ENCODE data around the gene DYDC1. TPM values are rescaled to one million over a fixed set of nuclear protein-coding genes. Genes with fewer than 3 reads are reported as not detected.

Gene DYDC1
- total RNA-seq, 8 experiments from 2014 or later, result 0.27 TPM; not detected in 7

GRCh38 chr10:80290474-80291220 is 65.9 kb downstream of the DYDC1 start:
- H3K4me3 ChIP-seq, result no peak overlapping the region
- in situ Hi-C loops (cut with MboI; ENCODE audit: low pct_unique_long_range_greater_than_20kb in 2 of 9, low sequenced_read_pairs in 9 of 9, unreplicated experiment in 9 of 9), result no loop called here
- no peaks in the 10 kb centered on the region for H3K4me1 ChIP-seq (replicated peaks in 1 of 2)
- no peak overlapping the region for H3K27ac ChIP-seq
- WGBS, 10 experiments, result 5 to 88% (median 64%) methylated on average over 1 to 4 of the region's 4 CpGs; no CpG with 5 or more reads in 1 of the 10 experiments
- no peak for ATAC-seq (replicated peaks in 6 of 8)

DNA sequence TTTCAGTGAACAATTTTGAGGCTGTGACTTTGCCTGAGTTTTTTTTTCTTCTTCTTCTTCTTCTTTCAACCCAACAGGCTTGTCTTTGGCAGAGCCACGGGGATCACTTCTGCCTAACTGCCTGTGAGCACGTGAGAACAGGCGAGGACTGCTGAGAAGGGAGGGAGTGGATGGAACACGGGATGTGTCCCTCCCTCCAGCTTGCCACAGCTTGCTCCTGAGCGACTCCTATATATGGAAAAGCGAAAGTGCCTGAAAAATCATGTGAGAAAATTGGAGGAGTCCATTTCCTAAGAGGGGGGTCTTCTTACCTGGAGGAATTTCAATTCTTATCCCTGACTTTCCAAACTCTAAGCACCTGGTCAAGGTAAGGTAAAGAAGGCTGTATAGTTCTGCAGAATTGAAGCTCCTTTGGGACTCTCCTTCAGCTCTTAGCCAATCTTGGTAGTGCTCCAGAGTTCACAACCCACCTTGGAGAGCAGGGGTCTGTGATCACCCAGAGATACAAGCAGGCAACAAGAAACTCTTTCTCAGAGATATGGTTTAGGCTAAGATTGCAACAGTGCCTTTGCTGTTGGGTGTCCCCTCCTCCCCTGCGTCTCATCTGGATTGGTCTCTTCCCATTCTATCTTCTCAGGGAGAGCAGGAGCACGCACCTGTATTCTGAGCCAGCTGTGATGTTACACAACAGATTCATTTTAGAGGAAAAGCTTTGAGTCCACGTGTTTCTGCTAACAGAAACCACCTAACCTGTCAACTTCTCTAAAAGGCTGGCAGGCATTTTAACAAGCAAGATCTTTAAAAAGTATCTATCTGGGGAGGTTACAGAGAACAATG is 66.9 kb downstream of the DYDC1 start, which contains the start of gene MAT1A:
TSS of gene MAT1A (minus strand) at position 208 of the 837 bp plus-strand sequence. CDS start 235 bp downstream, outside the sequence.
- H3K4me3 ChIP-seq, result no peak within 1 kb of the TSS
- in situ Hi-C loops (cut with MboI; ENCODE audit: low pct_unique_long_range_greater_than_20kb in 2 of 9, low sequenced_read_pairs in 9 of 9, unreplicated experiment in 9 of 9), result no loop called here
- WGBS, 10 experiments, result 0 to 81% (median 51%) methylated on average over 1 to 8 of the region's 9 CpGs
- no peaks in the 10 kb centered on the region for H3K4me1 ChIP-seq (replicated peaks in 1 of 2)
- H3K27ac ChIP-seq, result no peak within 1 kb of the TSS
- peak in 5 of 8 experiments; percentile 50 to 95 (median 88) for ATAC-seq (replicated peaks in 6 of 8)

- Histone ChIP-seq H3K27ac (no peak overlapping the region), H3K4me1 (replicated peaks in 1 of 2) (no peaks in the 10 kb centered on the region), H3K4me3 (no peak overlapping the region)
- in situ Hi-C loops (cut with MboI; ENCODE audit: low pct_unique_long_range_greater_than_20kb in 2 of 9, low sequenced_read_pairs in 9 of 9, unreplicated experiment in 9 of 9), result no loop called here
- WGBS, 10 experiments, result 0 to 96% (median 71%) methylated on average over 1 to 5 of the region's 5 CpGs; no CpG with 5 or more reads in 1 of the 10 experiments
- no peak for ATAC-seq (replicated peaks in 6 of 8)
Measured at GRCh38 chr10:80288849-80289248, 67.7 kb downstream of the DYDC1 start.

Other genes starting within 250 kb of the DYDC1 start
- 10 to 100 TPM in 3 of 8 experiments, 1 to 10 TPM in 1, under 1 TPM in 3, not detected in 1; 0.16 to 47.0 (median 1.0) TPM for gene PLAC9, start 224.0 kb downstream of the DYDC1 start, total RNA-seq
- gene ANXA11, start 151.2 kb downstream of the DYDC1 start, total RNA-seq, result 100 to 1,000 TPM in 3 of 8 experiments, 10 to 100 TPM in 1, 1 to 10 TPM in 4; 4.9 to 197 (median 37.4) TPM
- 1 to 10 TPM in 1 of 8 experiments, under 1 TPM in 5, not detected in 2; 0.04 to 3.2 (median 0.63) TPM for gene MAT1A, start 67.1 kb downstream of the DYDC1 start, total RNA-seq
- gene DYDC2, start within 50 bp of the DYDC1 start, total RNA-seq, result 1 to 10 TPM in 4 of 8 experiments, under 1 TPM in 2, not detected in 2; 0.45 to 9.3 (median 1.7) TPM
- gene PRXL2A, start 51.8 kb upstream of the DYDC1 start, total RNA-seq, result 100 to 1,000 TPM in 2 of 8 experiments, 10 to 100 TPM in 5, 1 to 10 TPM in 1; 4.8 to 166 (median 53.5) TPM
- gene TSPAN14, start 97.6 kb upstream of the DYDC1 start, total RNA-seq, result 10 to 100 TPM; 12.4 to 44.8 (median 16.1) TPM
- gene SH2D4B, start 181.1 kb upstream of the DYDC1 start, total RNA-seq, result 1 to 10 TPM in 1 of 8 experiments, under 1 TPM in 7; 0.14 to 1.1 (median 0.29) TPM